GM19455 (cell line): ENCODE measurements around the gene HS3ST6.
"Not testable (repeated sequence)": the region's sequence is repeated elsewhere in the genome, so short reads cannot be mapped to it uniquely, and the experiment has no call there.

ENCODE experiments used
- ATAC-seq: cut with Tn5 transposase; IDR thresholded peaks from one replicate; pipeline ENCODE4 v1.9.1; 2021; ENCODE audit not compliant: unreplicated experiment

Gene HS3ST6

DNA sequence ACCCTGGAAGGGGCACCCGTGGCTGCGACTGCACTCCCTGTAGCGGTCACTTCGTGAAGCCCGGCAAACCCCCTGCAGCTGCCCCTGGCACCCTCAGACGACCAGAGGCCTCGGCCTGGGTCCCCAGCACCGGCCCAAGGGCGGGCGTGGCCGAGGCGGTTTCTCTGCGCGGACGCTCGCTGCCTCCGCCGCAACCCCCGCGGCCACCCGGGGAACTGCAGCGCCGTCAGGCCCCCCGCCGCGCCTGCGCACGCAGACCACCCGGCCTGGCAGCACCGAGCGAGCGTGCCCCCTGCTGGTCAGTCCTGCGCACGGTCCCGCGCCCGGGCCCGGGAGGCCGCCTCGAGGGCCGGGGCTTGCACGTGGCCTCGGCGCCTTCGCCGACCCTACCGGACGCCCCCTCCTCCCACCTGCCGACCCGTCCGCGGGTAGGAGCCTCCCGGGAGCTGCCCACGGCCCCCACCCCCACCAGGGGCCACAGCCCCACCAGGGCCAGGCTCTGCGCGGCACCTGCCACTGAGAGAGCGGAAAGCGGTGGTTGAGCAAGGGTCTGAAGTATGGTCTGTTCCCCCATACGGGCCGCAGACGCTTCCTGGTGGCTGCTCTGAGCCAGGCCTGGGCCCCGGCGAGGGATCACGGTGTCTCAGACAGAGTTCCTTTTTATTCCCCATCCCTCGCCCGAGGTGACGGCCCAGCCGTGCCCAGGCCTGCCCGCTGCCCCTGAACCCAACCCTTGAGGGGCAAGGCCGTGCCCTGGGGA, 11.5 kb upstream of the HS3ST6 start:
- ATAC-seq = peak; percentile 79

DNA sequence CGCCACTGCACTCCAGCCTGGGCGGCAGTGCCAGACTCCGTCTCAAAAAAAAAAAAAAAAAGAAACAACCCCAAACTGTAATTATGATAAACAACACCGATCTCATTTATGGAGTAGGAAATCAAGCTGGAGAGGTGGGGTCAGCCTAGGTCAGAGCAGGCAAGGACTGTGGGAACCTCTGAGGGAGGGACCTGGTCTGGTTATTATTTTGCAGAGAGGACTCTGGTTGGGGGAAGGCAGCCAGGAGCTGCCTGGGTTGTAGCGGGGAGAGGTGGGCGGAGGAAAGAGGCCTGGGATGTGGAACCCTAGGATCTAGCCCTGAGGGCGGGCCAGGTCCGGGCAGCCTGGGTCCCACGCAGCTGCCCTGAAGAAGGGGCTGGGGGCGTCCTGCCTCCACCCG, 10.9 kb upstream of the HS3ST6 start:
- no peak for ATAC-seq

- no peak for ATAC-seq
Observed at GRCh38 chr16:1926271-1926670, 8.1 kb upstream of the HS3ST6 start.

GRCh38 chr16:1924095-1924494, 5.9 kb upstream of the HS3ST6 start:
- ATAC-seq = no peak

GRCh38 chr16:1923299-1924034, 5.3 kb upstream of the HS3ST6 start:
- no peak for ATAC-seq

GRCh38 chr16:1922357-1922756, 4.1 kb upstream of the HS3ST6 start:
- ATAC-seq = no peak

- no peak for ATAC-seq
Observed at GRCh38 chr16:1920727-1921171, 2.5 kb upstream of the HS3ST6 start.

GRCh38 chr16:1920122-1920521, 1.9 kb upstream of the HS3ST6 start:
- ATAC-seq = not testable (repeated sequence)

DNA sequence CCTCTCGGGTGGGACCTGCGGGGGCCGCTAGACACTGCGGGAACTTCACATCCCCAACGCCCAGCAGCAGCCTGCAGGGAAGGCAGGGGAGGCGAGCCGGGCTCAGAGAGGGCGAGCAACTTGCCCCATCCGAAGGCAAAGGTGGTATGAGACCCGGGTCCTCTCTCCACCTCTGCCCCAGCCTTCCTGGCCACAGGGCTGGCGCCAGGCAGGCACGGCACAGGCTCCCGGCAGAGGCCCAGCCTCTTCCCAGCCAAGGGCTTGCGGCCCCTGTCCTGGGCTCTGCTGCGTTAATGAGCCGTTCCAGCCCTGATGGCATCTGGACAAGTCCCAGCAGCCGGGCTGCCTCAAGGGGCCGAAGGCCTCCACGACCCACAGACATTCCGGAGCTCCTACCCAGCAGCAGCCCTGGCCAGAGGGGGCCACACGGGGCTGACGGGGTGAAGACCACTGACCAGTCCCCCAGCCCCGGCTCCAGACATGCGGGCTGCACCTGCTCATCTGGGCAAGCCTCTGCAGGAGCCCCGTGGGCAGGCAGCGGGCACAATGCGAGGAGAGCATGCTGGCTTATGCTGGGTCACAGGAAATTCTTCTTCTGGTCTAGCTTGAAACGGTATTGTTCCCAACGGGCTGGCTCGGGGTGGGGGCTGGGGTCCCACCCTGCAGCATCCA, 1.2 kb upstream of the HS3ST6 start:
- no peak for ATAC-seq

- ATAC-seq = no peak
Observed at GRCh38 chr16:1917665-1918350, 407 bp downstream of the HS3ST6 start.

DNA sequence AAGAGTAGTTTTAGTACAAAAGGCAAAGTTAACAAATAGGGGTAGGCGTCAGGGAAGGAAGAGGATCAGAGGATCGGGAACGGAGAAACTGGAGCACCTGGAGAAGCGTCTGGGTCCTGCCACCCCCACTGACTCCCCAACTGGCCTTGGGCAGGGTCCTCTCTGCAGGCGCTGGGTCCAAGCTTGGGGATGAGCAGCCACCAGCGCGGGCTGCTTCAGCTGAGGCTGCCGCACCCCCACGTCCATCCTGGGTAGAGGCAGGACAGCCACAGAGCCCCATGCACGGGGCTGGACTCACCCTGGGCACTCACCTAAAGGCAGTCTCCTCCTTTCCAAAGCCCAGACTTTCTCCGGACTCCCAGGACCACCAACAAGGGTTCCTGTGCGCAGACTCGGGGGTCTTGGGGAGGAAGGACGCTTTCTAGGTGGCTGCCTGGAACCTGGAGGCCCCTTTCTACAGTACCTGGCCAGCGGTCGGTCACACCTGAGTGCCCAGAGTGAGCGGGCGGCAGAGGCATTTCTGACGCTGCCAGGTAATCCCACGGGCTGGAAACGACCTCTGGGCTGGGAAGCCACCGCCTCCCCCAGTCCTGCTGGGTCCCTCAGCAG, 1.1 kb downstream of the HS3ST6 start:
- ATAC-seq = no peak

DNA sequence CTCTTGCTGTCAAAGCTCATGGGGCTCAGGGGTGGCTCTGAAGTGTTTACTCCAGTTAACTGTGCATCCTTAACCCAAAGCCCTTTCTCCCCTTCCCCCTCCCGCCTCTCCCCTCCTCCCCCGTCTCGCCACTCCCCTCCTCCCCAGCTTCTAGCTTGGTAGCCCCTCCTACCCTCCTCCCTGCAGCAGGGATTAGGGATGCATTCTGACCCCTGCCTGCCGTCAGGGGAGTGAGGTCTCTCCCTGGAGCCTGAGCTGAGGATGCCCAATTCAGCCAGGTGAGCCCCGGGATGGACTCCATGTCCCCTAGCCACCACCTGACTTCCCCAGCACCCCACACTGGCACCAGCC, 1.6 kb downstream of the HS3ST6 start:
- ATAC-seq = no peak

DNA sequence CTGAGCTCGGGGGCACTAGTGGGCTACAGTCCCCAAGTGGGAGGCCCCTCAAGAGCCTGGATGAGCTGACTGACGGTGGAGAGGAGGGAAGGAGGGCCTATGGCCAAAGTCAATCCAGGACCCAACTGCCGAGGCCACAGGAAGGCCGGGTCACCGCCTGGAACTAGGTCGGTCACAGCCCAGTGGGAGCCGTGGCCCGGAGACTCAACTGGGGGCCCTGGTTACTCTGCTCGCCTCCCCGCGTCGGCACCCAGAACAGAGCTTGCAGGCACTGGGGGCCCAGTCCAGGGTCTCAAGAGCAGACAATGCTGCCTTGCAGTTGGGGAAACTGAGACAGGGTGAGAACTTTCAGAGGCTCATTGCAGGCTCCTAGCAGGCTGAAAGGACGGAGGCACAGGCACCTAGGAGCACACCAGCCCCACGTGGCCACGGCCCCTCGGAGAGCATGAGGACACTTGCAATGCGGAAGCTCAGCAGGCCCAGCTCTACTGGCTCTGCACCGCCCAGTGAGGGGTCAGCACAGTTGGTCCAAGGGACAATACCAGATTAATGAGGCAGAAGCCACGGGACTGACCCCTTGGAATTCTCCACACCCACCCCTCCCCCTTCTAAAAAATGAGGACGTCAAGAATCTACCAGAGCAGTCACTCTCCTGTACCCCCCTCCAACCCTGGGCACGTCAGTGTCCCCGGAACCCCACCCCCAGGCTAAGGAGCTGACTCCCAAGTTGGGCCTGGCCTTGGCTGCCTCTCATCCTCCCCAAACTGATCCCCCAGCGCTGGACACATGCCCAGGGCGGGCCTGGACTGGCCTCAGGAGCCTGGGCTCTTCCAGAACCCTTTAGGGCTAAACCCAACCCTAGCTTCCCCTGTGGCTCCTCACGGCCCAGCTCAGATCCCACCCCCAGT, 2.2 kb downstream of the HS3ST6 start:
- no peak for ATAC-seq

DNA sequence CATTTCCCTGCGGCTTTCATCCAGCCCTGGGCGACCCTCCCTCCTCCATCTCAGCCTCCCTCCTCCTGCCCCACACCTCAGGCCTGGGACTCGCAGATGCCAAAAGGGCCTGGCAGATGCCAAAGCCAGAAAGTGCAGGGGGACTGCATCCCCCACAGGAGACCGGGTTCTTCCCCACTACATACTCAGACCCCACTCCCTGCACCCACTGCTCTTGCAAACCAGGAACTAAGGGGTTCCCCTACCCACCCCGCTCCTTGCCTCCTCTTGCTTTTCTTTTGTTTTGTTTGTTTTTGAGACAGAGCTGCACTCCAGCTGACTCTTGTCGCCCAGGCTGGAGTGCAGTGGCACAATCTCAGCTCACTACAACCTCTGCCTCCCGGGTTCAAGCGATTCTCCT, 3.2 kb downstream of the HS3ST6 start:
- no peak for ATAC-seq

DNA sequence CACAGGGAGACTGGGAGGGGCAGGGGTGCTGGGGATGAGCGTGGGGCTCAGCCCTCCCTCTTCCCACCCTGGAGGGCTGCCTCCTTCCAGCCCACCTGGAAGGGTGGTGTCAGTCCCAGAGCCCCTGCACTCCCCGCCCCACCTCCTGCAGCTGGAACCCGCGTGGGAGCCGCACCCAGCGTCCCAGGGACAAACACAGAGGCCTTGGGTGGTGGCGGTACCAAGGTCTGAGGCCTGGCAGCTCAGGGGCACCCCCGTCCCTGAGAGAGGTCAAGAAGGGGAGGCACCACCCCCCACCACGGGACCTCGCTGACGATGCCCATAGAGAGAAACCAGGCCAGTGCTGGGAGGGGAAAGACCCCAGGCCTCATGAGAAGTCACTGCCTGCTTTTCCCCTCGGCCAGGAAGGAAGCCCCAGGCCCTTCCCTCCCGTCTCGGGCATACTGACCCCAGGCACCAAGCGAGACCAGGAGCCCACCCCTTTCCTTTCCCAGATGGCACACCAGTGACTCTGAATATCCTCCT, 4.1 kb downstream of the HS3ST6 start:
- ATAC-seq = no peak

DNA sequence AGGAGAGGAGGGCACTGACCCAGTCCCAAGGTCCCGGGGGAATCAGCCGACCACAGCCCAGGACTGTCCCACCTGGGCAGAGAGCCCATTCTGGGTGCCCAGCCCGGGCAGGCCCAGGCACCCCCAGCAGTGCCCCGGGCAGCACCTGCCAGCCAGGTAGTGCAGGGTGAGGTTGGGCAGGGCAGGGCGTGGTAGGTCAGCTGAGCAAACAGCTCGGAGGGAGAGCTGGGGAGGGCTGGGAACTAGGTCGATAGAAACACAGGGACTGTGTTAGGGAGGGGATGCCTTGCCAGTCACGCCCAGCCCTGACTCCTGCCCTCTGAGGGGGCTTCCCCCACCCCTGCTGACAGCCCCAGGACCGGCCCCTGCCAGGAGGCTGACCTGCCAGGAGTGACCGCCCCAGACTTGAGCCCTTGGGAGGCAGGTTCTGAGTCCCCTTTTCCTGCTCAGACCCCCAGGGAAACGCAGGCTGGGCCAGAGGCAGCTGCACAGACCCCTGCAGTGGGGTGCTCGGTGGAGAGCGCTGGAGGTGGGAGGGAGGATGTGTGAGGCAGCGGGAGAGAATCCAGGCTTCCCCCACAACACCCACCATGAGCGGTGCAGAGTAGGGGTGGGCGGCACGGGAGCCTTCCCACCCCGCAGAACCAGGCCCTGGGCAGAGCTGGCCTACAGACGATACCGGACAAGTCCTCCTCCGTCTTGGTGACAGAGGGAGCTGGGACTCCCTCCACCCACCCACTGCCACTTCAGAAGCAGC, 4.7 kb downstream of the HS3ST6 start:
- ATAC-seq = no peak

DNA sequence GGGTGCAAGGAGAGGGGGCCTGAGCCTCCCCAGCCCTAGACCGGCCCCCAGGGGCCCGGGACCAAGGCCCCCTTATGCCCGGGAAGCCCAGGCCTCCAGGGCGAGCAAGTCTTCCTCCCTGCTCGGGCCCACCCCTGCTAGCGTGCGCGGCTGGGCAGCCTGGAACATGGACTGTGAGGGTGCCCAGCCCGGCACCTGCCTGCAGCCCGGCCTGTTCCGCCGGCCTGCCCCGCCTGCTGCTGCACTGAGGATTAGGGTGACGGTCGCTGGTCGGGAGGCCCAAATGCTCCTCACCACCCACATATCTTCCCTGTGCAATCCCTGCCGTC, 6.0 kb downstream of the HS3ST6 start:
- no peak for ATAC-seq

DNA sequence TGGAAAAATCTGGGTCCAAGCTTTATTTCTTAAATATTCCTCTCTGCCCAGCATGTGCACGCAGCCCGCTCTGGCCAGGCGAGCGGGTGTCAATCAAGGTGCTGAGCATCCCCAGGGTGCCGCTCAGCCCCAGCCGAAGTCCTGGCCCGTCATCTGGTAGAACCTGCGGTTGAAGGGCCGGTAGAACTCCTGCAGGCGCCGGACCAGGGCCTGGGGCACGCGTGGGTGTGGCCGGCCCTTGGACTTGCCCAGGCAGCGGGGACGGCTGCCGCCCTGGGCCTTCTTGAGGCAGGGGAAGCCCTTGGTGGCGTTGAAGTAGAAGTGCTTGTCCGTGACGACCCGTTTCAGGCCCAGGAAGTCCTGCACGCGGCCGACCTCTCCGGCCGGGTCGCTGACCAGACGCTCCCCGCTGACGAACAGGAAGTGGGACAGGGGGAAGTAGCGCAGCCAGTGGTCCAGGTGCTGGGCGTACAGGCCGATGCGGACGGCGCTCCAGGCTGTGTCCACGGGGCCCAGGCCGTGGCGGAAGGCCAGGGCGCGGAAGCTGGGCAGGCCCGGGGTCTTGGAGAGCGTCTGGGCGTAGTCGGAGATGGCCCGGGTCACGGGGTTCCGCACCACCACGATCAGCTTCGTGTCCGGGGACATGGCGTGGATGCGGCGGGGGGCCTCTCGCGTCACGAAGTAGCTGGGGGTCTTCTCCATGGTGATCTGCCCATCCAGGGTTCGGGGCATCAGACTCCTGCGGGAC, 6.6 kb downstream of the HS3ST6 start:
- no peak for ATAC-seq
